ENCODE data around the gene CDC42BPG.
A peak's percentile ranks its signal among the peaks of the same experiment; 100 is the strongest.

The CDC42BPG gene

GRCh38 chr11:64803158-64803845 lies 41.2 kb downstream of the CDC42BPG start, which contains the start of gene MAP4K2:
TSS of gene MAP4K2 (minus strand) at chr11:64803214. CDS start at chr11:64803149, 65 bp downstream.
- peak; percentile 65 to 90 for DNase-seq

GRCh38 chr11:64802370-64803157 lies 41.9 kb downstream of the CDC42BPG start:
- no peak for DNase-seq

- DNase-seq, result no peak
These were observed 42.7 kb downstream of the CDC42BPG start for GRCh38 chr11:64801561-64802369.

- DNase-seq, result no peak
These were observed 43.3 kb downstream of the CDC42BPG start for GRCh38 chr11:64801158-64801464.

- no peak for DNase-seq
These were observed 43.9 kb downstream of the CDC42BPG start for GRCh38 chr11:64800303-64801157.

- no peak for DNase-seq
These were observed 44.7 kb downstream of the CDC42BPG start for GRCh38 chr11:64799623-64800302.

GRCh38 chr11:64799256-64799622 lies 45.2 kb downstream of the CDC42BPG start:
- no peak for DNase-seq

GRCh38 chr11:64796757-64797541 lies 47.5 kb downstream of the CDC42BPG start:
- DNase-seq, result no peak

- no peak for DNase-seq
These were observed 48.3 kb downstream of the CDC42BPG start for GRCh38 chr11:64796047-64796756.

- no peak for DNase-seq
These were observed 49.9 kb downstream of the CDC42BPG start for GRCh38 chr11:64794526-64794925.

- DNase-seq, result no peak
These were observed 50.9 kb downstream of the CDC42BPG start for GRCh38 chr11:64793271-64794160.

- no peak for DNase-seq
These were observed 52.0 kb downstream of the CDC42BPG start for GRCh38 chr11:64792482-64792881.

- no peak for DNase-seq
These were observed 52.6 kb downstream of the CDC42BPG start for GRCh38 chr11:64791781-64792291.

GRCh38 chr11:64790205-64791095 lies 54.0 kb downstream of the CDC42BPG start:
- DNase-seq, result no peak

GRCh38 chr11:64789331-64790204 lies 54.9 kb downstream of the CDC42BPG start:
- DNase-seq, result no peak

GRCh38 chr11:64788321-64789215 lies 55.9 kb downstream of the CDC42BPG start:
- DNase-seq, result no peak

Data from NCI-H446 (cell line).